ENCODE results near the gene HEXD. TPM values are rescaled to one million over a fixed set of nuclear protein-coding genes. Genes with fewer than 3 reads are reported as not detected.

Gene HEXD
- total RNA-seq, 3 donors from 2014 or later, result 25.3 to 54.6 (median 42.1) TPM

DNA sequence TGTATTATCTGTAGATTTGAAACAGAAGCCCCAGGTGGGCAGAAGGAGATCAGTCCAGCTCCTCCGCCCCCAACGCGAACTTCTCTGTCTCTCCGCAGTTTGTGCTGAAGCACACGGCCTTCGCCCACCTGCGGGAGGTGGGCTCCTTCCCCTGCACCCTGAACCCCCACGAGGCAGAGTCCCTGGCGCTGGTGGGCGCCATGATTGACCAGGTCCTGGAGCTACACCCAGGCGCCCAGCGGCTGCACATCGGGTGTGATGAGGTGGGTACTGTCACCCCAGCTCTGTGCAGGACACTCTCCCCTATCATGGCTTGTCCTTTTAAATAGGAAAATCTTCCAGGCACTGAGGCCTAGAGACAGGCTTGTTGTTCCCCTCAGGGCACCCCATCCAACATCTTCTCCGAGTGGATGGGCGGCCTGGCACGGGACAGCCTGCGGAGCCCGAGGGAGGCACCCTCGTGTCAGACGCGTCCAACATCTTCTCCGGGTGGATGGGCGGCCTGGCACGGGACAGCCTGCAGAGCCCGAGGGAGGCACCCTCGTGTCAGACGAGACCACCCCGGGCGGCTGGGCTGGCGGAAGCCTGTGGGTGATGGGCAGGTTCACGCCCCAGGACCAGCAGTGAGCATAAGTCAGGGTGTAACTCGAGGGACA lies 15.5 kb downstream of the HEXD start:
- TF ChIP-seq CTCF (IDR thresholded peaks at IDR 0.05), result no peak
- intact Hi-C loops (cut with DNase I, micrococcal nuclease), result no loop called here
- Histone ChIP-seq H3K9me3 (no peaks in the 10 kb centered on the region), H3K4me3 (no peak overlapping the region), H3K36me3 (ENCODE audit: low read depth) (no peaks in the 10 kb centered on the region), H3K4me1 (ENCODE audit: low read depth) (no peaks in the 10 kb centered on the region)
- ATAC-seq, result no peak
- DNase-seq, result no peak

GRCh38 chr17:82434216-82434565 lies 16.0 kb downstream of the HEXD start:
- ATAC-seq (peak; percentile 54), DNase-seq (peak in 1 of 3 donors; percentile 63)
- intact Hi-C loops (cut with DNase I, micrococcal nuclease), result no loop called here
- Histone ChIP-seq H3K36me3 (ENCODE audit: low read depth) (no peaks in the 10 kb centered on the region), H3K4me1 (ENCODE audit: low read depth) (no peaks in the 10 kb centered on the region), H3K9me3 (no peaks in the 10 kb centered on the region), H3K4me3 (no peak overlapping the region)
- TF ChIP-seq CTCF (IDR thresholded peaks at IDR 0.05), result no peak

- no peaks in the 10 kb centered on the region for H3K36me3 ChIP-seq (ENCODE audit: low read depth)
- no peaks in the 10 kb centered on the region for H3K4me1 ChIP-seq (ENCODE audit: low read depth)
- DNase-seq, result no peak
- ATAC-seq, result no peak
- no peaks in the 10 kb centered on the region for H3K9me3 ChIP-seq
- H3K4me3 ChIP-seq, result no peak overlapping the region
- intact Hi-C loops (cut with DNase I, micrococcal nuclease), result no loop called here
- no peak for TF ChIP-seq CTCF (IDR thresholded peaks at IDR 0.05)
Measured at GRCh38 chr17:82435103-82435502, 17.0 kb downstream of the HEXD start.

DNA sequence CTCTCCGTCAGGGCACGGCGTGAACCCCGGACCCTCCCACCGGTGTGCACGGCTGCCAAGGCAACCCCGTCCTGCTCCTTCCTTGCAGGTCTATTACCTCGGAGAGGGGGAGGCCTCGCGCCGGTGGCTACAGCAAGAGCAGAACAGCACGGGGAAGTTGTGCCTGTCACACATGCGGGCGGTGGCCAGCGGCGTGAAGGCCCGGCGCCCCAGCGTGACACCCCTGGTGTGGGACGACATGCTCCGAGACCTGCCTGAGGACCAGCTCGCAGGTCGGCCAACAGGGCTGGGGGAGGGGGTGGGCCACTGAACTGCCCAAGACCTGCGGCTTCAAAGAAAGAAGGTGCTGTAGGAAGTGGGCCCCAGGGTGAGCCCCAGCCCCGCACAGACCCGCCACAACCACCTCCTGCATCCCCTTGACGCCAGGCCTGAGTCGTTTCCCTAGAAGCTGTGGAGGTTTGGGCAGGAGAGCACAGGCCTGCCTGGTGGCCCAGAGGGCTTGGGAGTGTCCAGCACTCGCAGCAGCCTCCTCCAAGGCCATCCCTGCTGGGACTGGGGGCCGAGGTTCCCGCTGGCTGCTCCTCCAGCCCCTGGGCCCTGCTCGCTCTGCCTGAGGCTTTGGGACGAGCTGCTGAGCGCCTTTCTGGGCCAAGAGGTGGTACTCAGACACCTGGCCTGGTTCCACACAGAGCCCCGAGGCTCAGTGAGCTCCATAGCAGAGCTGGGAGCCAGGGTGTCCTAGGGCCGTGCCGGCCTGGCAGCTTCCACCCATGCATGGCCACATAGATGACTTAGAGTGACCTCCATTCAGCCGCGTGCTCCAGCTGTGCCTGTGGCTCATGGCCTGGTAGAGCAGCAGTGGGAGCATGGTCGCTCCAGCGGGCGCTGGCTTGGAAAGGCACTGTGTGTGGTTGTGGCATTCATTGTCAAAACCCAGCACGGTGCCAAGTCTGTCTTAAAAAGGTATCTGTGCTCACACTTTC lies 17.7 kb downstream of the HEXD start:
- Histone ChIP-seq H3K4me1 (ENCODE audit: low read depth) (no peaks in the 10 kb centered on the region), H3K9me3 (no peaks in the 10 kb centered on the region), H3K4me3 (no peak overlapping the region), H3K36me3 (ENCODE audit: low read depth) (no peaks in the 10 kb centered on the region)
- ATAC-seq (no peak), DNase-seq (no peak)
- intact Hi-C loops (cut with DNase I, micrococcal nuclease), result no loop called here
- TF ChIP-seq CTCF (IDR thresholded peaks at IDR 0.05), result no peak

DNA sequence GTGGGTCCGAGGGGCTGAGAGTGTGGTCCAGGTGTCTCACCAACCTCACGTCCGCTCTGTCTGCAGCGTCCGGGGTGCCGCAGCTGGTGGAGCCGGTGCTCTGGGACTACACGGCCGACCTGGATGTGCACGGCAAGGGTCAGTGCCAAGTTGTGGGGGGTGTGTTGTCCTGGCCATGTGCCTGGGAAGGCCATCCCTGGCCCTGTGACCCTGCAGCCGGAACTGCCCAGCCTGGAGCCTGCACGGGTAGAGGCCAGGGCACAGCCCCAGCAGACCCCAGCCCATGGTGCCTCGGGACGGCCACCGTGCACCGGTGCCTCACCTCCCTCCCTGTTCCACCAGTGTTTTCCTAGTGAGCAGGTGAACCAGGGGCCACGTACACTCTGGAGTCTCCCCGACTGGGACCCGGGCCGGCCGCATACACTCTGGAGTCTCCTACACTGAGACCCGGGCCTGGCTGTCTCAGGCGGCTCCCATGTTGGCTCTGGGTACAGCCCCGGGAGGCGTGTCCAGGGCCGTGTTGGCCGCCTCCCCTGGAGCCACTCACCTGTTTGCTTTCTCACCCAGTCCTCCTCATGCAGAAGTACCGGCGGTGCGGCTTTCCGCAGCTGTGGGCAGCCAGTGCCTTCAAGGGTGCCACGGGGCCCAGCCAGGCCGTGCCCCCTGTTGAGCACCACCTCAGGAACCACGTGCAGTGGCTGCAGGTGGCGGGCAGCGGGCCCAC lies 18.6 kb downstream of the HEXD start:
- no peak for ATAC-seq
- intact Hi-C loops (cut with DNase I, micrococcal nuclease), result no loop called here
- TF ChIP-seq CTCF (IDR thresholded peaks at IDR 0.05), result no peak
- DNase-seq, result peak in 1 of 3 donors; percentile 49
- Histone ChIP-seq H3K9me3 (no peaks in the 10 kb centered on the region), H3K4me3 (no peak overlapping the region), H3K36me3 (ENCODE audit: low read depth) (no peaks in the 10 kb centered on the region), H3K4me1 (ENCODE audit: low read depth) (no peaks in the 10 kb centered on the region)

All from mucosa of descending colon (tissue), 3 donors.